SK-N-SH (cell line): ENCODE measurements around the gene NR5A1.

Source experiments
- JUND ChIP-seq: IDR thresholded peaks from 2 replicates; pipeline ENCODE4 v1.4.0; 2012
- TF ChIP-seq, protein P1 (sequence below): IDR thresholded peaks from 2 replicates; pipeline ENCODE4 v1.6.1; 2012; ENCODE audit warnings: mild to moderate bottlenecking, low read depth, low read length, moderate library complexity

DNA sequence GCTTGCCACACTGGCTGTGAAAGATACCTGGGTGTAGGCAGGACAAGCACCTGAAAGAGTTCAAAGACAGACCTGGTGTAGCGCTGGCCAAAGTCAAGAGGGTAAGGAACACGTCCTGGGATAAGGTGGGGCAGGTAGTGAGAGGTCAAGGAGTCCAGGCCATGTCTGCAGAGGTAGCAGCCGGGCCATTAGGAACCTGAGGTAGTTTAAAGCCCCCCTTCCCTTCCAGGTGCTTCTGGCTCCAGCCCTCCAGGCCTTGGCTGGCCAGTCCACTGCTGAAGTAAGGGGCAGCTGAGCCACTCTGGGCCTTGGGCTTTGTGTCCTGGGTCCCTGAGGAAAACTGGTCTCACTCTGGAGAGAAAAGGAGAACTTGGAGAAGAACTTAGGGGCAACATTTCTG is 13.9 kb upstream of the NR5A1 start:
- no peak for TF ChIP-seq JUND
- TF ChIP-seq, protein P1, sequence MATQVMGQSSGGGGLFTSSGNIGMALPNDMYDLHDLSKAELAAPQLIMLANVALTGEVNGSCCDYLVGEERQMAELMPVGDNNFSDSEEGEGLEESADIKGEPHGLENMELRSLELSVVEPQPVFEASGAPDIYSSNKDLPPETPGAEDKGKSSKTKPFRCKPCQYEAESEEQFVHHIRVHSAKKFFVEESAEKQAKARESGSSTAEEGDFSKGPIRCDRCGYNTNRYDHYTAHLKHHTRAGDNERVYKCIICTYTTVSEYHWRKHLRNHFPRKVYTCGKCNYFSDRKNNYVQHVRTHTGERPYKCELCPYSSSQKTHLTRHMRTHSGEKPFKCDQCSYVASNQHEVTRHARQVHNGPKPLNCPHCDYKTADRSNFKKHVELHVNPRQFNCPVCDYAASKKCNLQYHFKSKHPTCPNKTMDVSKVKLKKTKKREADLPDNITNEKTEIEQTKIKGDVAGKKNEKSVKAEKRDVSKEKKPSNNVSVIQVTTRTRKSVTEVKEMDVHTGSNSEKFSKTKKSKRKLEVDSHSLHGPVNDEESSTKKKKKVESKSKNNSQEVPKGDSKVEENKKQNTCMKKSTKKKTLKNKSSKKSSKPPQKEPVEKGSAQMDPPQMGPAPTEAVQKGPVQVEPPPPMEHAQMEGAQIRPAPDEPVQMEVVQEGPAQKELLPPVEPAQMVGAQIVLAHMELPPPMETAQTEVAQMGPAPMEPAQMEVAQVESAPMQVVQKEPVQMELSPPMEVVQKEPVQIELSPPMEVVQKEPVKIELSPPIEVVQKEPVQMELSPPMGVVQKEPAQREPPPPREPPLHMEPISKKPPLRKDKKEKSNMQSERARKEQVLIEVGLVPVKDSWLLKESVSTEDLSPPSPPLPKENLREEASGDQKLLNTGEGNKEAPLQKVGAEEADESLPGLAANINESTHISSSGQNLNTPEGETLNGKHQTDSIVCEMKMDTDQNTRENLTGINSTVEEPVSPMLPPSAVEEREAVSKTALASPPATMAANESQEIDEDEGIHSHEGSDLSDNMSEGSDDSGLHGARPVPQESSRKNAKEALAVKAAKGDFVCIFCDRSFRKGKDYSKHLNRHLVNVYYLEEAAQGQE: no peak
